Right lobe of liver (tissue), 4 donors: ENCODE results near the gene PIP5K1B.

ENCODE experiments used
- POLR2A ChIP-seq: fragments of 450-650 bp; IDR thresholded peaks from one replicate; pipeline ENCODE4 v1.6.1; 2017; ENCODE audit warnings: antibody characterized with exemption, mild to moderate bottlenecking
- TF ChIP-seq, protein P1 (sequence below), 4 donors: fragments of 200-600 bp in 3 of 4; fragments of 450-650 bp in 1 of 4; IDR thresholded peaks; one replicate each; pipeline versions ENCODE4 v1.5.1 to v1.8.0; 2016 to 2022; ENCODE audit warnings: antibody characterized with exemption in 4 of 4, mild to moderate bottlenecking in 2 of 4
- donor health status: DM: no; HTN: no; CAD: no.
- donor health status: DM: no; HTN: no; CAD: no.
- donor health status: DM: no; HTN: yes; CAD: no.

- TF ChIP-seq, protein P1, sequence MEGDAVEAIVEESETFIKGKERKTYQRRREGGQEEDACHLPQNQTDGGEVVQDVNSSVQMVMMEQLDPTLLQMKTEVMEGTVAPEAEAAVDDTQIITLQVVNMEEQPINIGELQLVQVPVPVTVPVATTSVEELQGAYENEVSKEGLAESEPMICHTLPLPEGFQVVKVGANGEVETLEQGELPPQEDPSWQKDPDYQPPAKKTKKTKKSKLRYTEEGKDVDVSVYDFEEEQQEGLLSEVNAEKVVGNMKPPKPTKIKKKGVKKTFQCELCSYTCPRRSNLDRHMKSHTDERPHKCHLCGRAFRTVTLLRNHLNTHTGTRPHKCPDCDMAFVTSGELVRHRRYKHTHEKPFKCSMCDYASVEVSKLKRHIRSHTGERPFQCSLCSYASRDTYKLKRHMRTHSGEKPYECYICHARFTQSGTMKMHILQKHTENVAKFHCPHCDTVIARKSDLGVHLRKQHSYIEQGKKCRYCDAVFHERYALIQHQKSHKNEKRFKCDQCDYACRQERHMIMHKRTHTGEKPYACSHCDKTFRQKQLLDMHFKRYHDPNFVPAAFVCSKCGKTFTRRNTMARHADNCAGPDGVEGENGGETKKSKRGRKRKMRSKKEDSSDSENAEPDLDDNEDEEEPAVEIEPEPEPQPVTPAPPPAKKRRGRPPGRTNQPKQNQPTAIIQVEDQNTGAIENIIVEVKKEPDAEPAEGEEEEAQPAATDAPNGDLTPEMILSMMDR (IDR thresholded peaks at IDR 0.05) = no peak
- TF ChIP-seq POLR2A = no peak
Observed at GRCh38 chr9:68668127-68668526, 36.9 kb upstream of the PIP5K1B start.
